Activated gamma-delta T cell treated with Interleukin-2 at 50 U/mL for 16 hours (primary cell): ENCODE results near the gene KRTAP4-11.
"Not testable (repeated sequence)": the region's sequence is repeated elsewhere in the genome, so short reads cannot be mapped to it uniquely, and the experiment has no call there.

Source experiments
- DNase-seq: peaks from one replicate; pipeline ENCODE4 v3.0.0-alpha.2; 2020

KRTAP4-11 gene

GRCh38 chr17:41117846-41118386 is at the start of gene KRTAP4-11:
Gene KRTAP4-11, minus strand, starts transcription at chr17:41118373. Its CDS starts 58 bp downstream, at chr17:41118315.
- not testable (repeated sequence) for DNase-seq

GRCh38 chr17:41167561-41167960 is 49.4 kb upstream of the KRTAP4-11 start:
- DNase-seq = no peak

GRCh38 chr17:41163828-41164227 is 45.7 kb upstream of the KRTAP4-11 start:
- DNase-seq = no peak

- no peak for DNase-seq
Measured at GRCh38 chr17:41160648-41161047, 42.5 kb upstream of the KRTAP4-11 start, which contains the start of gene KRTAP4-4. Gene KRTAP4-4, minus strand, starts transcription at chr17:41160748. Its CDS starts 57 bp downstream, at chr17:41160691.

GRCh38 chr17:41160190-41160589 is 42.0 kb upstream of the KRTAP4-11 start:
- DNase-seq = not testable (repeated sequence)

- no peak for DNase-seq
Measured at GRCh38 chr17:41153856-41154255, 35.7 kb upstream of the KRTAP4-11 start.

GRCh38 chr17:41151525-41151924 is 33.4 kb upstream of the KRTAP4-11 start:
- DNase-seq = no peak

GRCh38 chr17:41150026-41150425 is 31.9 kb upstream of the KRTAP4-11 start:
- DNase-seq = no peak

GRCh38 chr17:41149652-41149985 is 31.4 kb upstream of the KRTAP4-11 start, which contains the start of gene KRTAP4-5:
Gene KRTAP4-5, minus strand, starts transcription at chr17:41149825. Its CDS starts 58 bp downstream, at chr17:41149767.
- DNase-seq = no peak

GRCh38 chr17:41148971-41149651 is 30.9 kb upstream of the KRTAP4-11 start:
- not testable (repeated sequence) for DNase-seq

- no peak for DNase-seq
Measured at GRCh38 chr17:41147531-41148204, 29.5 kb upstream of the KRTAP4-11 start.

GRCh38 chr17:41145261-41145660 is 27.1 kb upstream of the KRTAP4-11 start:
- DNase-seq = no peak

GRCh38 chr17:41144846-41145245 is 26.7 kb upstream of the KRTAP4-11 start:
- no peak for DNase-seq

GRCh38 chr17:41141361-41141760 is 23.2 kb upstream of the KRTAP4-11 start:
- no peak for DNase-seq

GRCh38 chr17:41140360-41141131 is 22.4 kb upstream of the KRTAP4-11 start, which contains the start of gene KRTAP4-6:
Gene KRTAP4-6, minus strand, starts transcription at chr17:41140544. Its CDS starts 57 bp downstream, at chr17:41140487.
- DNase-seq = no peak

GRCh38 chr17:41139865-41140264 is 21.7 kb upstream of the KRTAP4-11 start:
- DNase-seq = not testable (repeated sequence)

- no peak for DNase-seq
Measured at GRCh38 chr17:41133880-41134735, 15.9 kb upstream of the KRTAP4-11 start.

- DNase-seq = no peak
Measured at GRCh38 chr17:41131979-41132378, 13.8 kb upstream of the KRTAP4-11 start.

- DNase-seq = no peak
Measured at GRCh38 chr17:41127371-41127770, 9.2 kb upstream of the KRTAP4-11 start.

GRCh38 chr17:41126412-41126811 is 8.2 kb upstream of the KRTAP4-11 start:
- no peak for DNase-seq

- DNase-seq = no peak
Measured at GRCh38 chr17:41125064-41125463, 6.9 kb upstream of the KRTAP4-11 start.

GRCh38 chr17:41123991-41124371 is 5.8 kb upstream of the KRTAP4-11 start, which contains the start of gene KRTAP4-12:
Gene KRTAP4-12, minus strand, starts transcription at chr17:41124182. Its CDS starts 60 bp downstream, at chr17:41124122.
- DNase-seq = not testable (repeated sequence)
